HepG2 (cell line): ENCODE measurements around the gene RBBP8NL. TPM values are rescaled to one million over a fixed set of nuclear protein-coding genes. Genes with fewer than 3 reads are reported as not detected.

Experiments
- ASH2L ChIP-seq: fragments of 300-600, 200-600 bp; sonication (generic); IDR thresholded peaks from 2 replicates; pipeline ENCODE4 v1.7.0; 2017; ENCODE audit warnings: low read depth, mild to moderate bottlenecking, moderate library complexity, mixed read lengths, low read length; ENCODE audit not compliant: insufficient read length
- CENPX ChIP-seq: sonication (generic); formaldehyde crosslinking; IDR thresholded peaks from 2 replicates; pipeline ENCODE4 v1.9.0; 2021; ENCODE audit warnings: mild to moderate bottlenecking, missing genetic modification reagents, moderate library complexity
- CREM ChIP-seq, 2 experiments: sonication (generic) in 1 of 2; formaldehyde crosslinking in 1 of 2; IDR thresholded peaks; 2 replicates each; pipeline versions ENCODE4 v1.4.0 to v1.6.1; 2016 to 2020; ENCODE audit warnings: antibody characterized with exemption in 1 of 2, mild to moderate bottlenecking in 1 of 2, missing genetic modification reagents in 1 of 2
- FOXK2 ChIP-seq: fragments of 450-650 bp; IDR thresholded peaks from 2 replicates; pipeline ENCODE4 v1.6.1; 2016
- GATAD2A ChIP-seq: IDR thresholded peaks from 2 replicates; pipeline ENCODE4 v1.6.1; 2016
- HNRNPL ChIP-seq: fragments of 200-400 bp; formaldehyde crosslinking; IDR thresholded peaks from 2 replicates; pipeline ENCODE4 v1.6.1; 2017; ENCODE audit warnings: mild to moderate bottlenecking, low read depth, low read length
- KDM6A ChIP-seq: IDR thresholded peaks from 2 replicates; pipeline ENCODE4 v1.6.1; 2016; ENCODE audit warnings: low read depth
- MIXL1 ChIP-seq: IDR thresholded peaks from 2 replicates; pipeline ENCODE4 v1.6.1; 2016
- MYC ChIP-seq: sonication (generic); formaldehyde crosslinking; IDR thresholded peaks from 2 replicates; pipeline ENCODE4 v1.9.0; 2021; ENCODE audit warnings: missing genetic modification reagents, borderline replicate concordance
- NCOA1 ChIP-seq: sonication (generic); formaldehyde crosslinking; IDR thresholded peaks from 2 replicates; pipeline ENCODE4 v1.9.0; 2021; ENCODE audit warnings: missing genetic modification reagents
- POGZ ChIP-seq: sonication (generic); formaldehyde crosslinking; IDR thresholded peaks from 2 replicates; pipeline ENCODE4 v1.4.0; 2020; ENCODE audit warnings: mild to moderate bottlenecking, missing genetic modification reagents
- SMAD1 ChIP-seq: sonication (generic); formaldehyde crosslinking; IDR thresholded peaks from 2 replicates; pipeline ENCODE4 v1.4.0; 2020; ENCODE audit warnings: missing genetic modification reagents, low read depth, mild to moderate bottlenecking, borderline replicate concordance
- SPEN ChIP-seq: sonication (generic); formaldehyde crosslinking; IDR thresholded peaks from 2 replicates; pipeline ENCODE4 v1.5.1; 2020; ENCODE audit warnings: low read depth, mild to moderate bottlenecking, missing genetic modification reagents
- SRF ChIP-seq: IDR thresholded peaks from 2 replicates; pipeline ENCODE4 v1.6.1; 2011; ENCODE audit warnings: mild to moderate bottlenecking, low read depth, low read length, moderate library complexity
- STAG1 ChIP-seq: sonication (generic); formaldehyde crosslinking; IDR thresholded peaks from 2 replicates; pipeline ENCODE4 v1.4.0; 2020; ENCODE audit warnings: missing genetic modification reagents
- TEAD3 ChIP-seq: optimal IDR thresholded peaks from 2 replicates; pipeline ENCODE3; 2016; ENCODE audit warnings: borderline replicate concordance
- ZNF263 ChIP-seq: sonication (generic); formaldehyde crosslinking; IDR thresholded peaks from 2 replicates; pipeline ENCODE4 v1.4.0; 2020; ENCODE audit warnings: missing genetic modification reagents
- ZNF331 ChIP-seq: sonication (generic); formaldehyde crosslinking; IDR thresholded peaks from 2 replicates; pipeline ENCODE4 v1.4.0; 2020; ENCODE audit warnings: missing genetic modification reagents
- ZNF510 ChIP-seq: sonication (generic); formaldehyde crosslinking; IDR thresholded peaks from 2 replicates; pipeline ENCODE4 v1.4.0; 2020; ENCODE audit warnings: low read depth, mild to moderate bottlenecking, missing genetic modification reagents
- ZNF547 ChIP-seq: sonication (generic); formaldehyde crosslinking; IDR thresholded peaks from 2 replicates; pipeline ENCODE4 v1.5.1; 2020; ENCODE audit warnings: mild to moderate bottlenecking, missing genetic modification reagents
- ZNF550 ChIP-seq: sonication (generic); formaldehyde crosslinking; IDR thresholded peaks from 2 replicates; pipeline ENCODE4 v1.4.0; 2020; ENCODE audit warnings: mild to moderate bottlenecking, missing genetic modification reagents, borderline replicate concordance
- ZNF605 ChIP-seq: sonication (generic); formaldehyde crosslinking; IDR thresholded peaks from 2 replicates; pipeline ENCODE4 v1.8.0; 2022; ENCODE audit warnings: mild to moderate bottlenecking, missing genetic modification reagents
- ZNF678 ChIP-seq: sonication (generic); formaldehyde crosslinking; IDR thresholded peaks from 2 replicates; pipeline ENCODE4 v1.4.0; 2020; ENCODE audit warnings: mild to moderate bottlenecking, missing genetic modification reagents
- ZNF709 ChIP-seq: sonication (generic); formaldehyde crosslinking; IDR thresholded peaks from 2 replicates; pipeline ENCODE4 v1.5.0; 2020; ENCODE audit warnings: mild to moderate bottlenecking, missing genetic modification reagents
- ZNF781 ChIP-seq: sonication (generic); formaldehyde crosslinking; IDR thresholded peaks from 2 replicates; pipeline ENCODE4 v1.5.1; 2020; ENCODE audit warnings: borderline replicate concordance, mild to moderate bottlenecking, missing genetic modification reagents; ENCODE audit errors: not compliant biosample characterization
- polyA plus RNA-seq, 8 experiments: library from polyadenylated mRNA; depleted of rRNA in 3 of 8; stranded (reverse) in 7 of 8; unstranded in 1 of 8; fragments of >200 nt; fragmentation: Illumina TruSeq in 4 of 8; extraction: Trizol in 4 of 8; gene quantifications; 2 replicates each; pipeline versions ENCODE4 v1.2.1 to v1.2.3, GENCODE V29; 2011 to 2016; ENCODE audit warnings: low read depth in 4 of 8, missing spikeins in 1 of 8, mixed read lengths in 1 of 8; ENCODE audit not compliant: insufficient read depth in 1 of 8
- total RNA-seq, 5 experiments: library from RNA; depleted of rRNA; stranded (reverse); fragments of >200 nt; fragmentation: Illumina TruSeq; extraction: Trizol; gene quantifications; 2 replicates each; pipeline ENCODE4 v1.2.3, GENCODE V29; 2016; ENCODE audit warnings: low read depth in 1 of 5
- TF ChIP-seq, protein P1 (sequence below): sonication (generic); formaldehyde crosslinking; IDR thresholded peaks from 2 replicates; pipeline ENCODE4 v1.4.0; 2020; ENCODE audit warnings: mild to moderate bottlenecking, missing genetic modification reagents, borderline replicate concordance
- TF ChIP-seq, protein P2 (sequence below): sonication (generic); formaldehyde crosslinking; IDR thresholded peaks from 2 replicates; pipeline ENCODE4 v1.5.1; 2020; ENCODE audit warnings: missing genetic modification reagents, mild to moderate bottlenecking, borderline replicate concordance
- TF ChIP-seq, protein P3 (sequence below): sonication (generic); formaldehyde crosslinking; IDR thresholded peaks from 2 replicates; pipeline ENCODE4 v1.5.0; 2020; ENCODE audit warnings: mild to moderate bottlenecking, missing genetic modification reagents

RBBP8NL gene
- total and polyA plus RNA-seq, 2 of the 13 experiments (the other 11 are each of a cell fraction or from before 2014, with no cell fraction given): 0.69 to 0.86 TPM

DNA sequence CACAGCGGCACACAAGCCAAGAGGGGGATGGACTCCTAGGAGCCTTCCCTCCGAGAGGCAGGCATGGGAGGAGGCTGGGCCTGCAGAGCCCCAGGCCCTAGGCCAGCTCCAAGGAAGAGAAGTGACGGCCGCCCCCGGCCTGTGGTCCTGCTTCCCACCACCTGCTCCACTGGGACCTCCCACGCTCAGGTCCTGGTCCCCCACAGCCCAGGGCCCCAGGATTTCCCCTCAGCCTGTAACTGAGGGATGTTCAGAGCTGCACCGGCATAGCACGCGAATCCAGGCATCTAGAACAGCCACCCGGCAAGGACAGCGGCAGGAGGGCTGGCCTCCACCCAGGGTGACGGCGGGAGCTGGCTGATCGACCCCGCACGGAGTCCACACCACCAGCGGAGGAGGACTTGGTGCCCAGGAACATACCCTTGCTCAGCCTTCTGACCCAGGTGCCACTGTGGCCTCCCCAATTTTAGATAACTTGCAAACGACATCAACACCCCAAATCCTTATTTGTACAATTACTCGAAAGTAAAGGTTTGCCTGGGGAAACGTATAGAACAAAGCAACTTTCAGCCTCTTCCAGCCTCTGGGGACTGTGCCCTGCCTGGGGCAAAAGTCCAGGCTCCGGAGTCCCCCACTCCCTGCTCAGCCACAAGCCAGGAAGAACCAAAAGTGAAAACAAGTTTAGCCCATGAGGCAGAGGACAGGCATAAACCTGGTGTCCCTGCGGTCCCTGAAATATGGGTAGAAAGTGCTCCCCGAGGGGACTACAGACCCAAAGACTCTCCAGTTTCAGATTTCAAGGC is 45.0 kb upstream of the RBBP8NL start (continued):
- TF ChIP-seq MYC (CRISPR knock-in tag) (peak; percentile 46; the same call in 1 of the 2 replicates), FOXK2 (no peak), ZNF678 (no peak), ZNF709 (no peak), GATAD2A (peak; percentile 41), ZNF510 (CRISPR knock-in tag) (no peak), CENPX (no peak), ZNF547 (peak; percentile 82; the same call in 1 of the 2 replicates), ZNF550 (no peak), ASH2L (no peak), NCOA1 (0 out of 2 replicates have a peak, but pooled peaks have one; percentile 33), ZNF263 (CRISPR knock-in tag) (peak; percentile 68), ZNF331 (no peak), SPEN (no peak), ZNF781 (CRISPR knock-in tag) (peak; percentile 56), SMAD1 (CRISPR knock-in tag) (0 out of 2 replicates have a peak, but pooled peaks have one; percentile 55), POGZ (peak; percentile 48; the same call in 1 of the 2 replicates), KDM6A (CRISPR knock-in tag) (peak; percentile 28; the same call in 1 of the 2 replicates), MIXL1 (CRISPR knock-in tag) (no peak), SRF (no peak), ZNF605 (CRISPR knock-in tag) (peak; percentile 73; the same call in 1 of the 2 replicates), STAG1 (CRISPR knock-in tag) (no peak), CREM (IDR thresholded peaks at IDR 0.05) (no peak), CREM (CRISPR knock-in tag; IDR thresholded peaks at IDR 0.05) (no peak), HNRNPL (peak; percentile 86), TEAD3 (CRISPR knock-in tag) (peak; percentile 31)
- TF ChIP-seq, protein P1, sequence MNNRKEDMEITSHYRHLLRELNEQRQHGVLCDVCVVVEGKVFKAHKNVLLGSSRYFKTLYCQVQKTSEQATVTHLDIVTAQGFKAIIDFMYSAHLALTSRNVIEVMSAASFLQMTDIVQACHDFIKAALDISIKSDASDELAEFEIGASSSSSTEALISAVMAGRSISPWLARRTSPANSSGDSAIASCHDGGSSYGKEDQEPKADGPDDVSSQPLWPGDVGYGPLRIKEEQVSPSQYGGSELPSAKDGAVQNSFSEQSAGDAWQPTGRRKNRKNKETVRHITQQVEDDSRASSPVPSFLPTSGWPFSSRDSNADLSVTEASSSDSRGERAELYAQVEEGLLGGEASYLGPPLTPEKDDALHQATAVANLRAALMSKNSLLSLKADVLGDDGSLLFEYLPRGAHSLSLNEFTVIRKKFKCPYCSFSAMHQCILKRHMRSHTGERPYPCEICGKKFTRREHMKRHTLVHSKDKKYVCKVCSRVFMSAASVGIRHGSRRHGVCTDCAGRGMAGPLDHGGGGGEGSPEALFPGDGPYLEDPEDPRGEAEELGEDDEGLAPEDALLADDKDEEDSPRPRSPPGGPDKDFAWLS (CRISPR knock-in tag): no peak
- TF ChIP-seq, protein P2, sequence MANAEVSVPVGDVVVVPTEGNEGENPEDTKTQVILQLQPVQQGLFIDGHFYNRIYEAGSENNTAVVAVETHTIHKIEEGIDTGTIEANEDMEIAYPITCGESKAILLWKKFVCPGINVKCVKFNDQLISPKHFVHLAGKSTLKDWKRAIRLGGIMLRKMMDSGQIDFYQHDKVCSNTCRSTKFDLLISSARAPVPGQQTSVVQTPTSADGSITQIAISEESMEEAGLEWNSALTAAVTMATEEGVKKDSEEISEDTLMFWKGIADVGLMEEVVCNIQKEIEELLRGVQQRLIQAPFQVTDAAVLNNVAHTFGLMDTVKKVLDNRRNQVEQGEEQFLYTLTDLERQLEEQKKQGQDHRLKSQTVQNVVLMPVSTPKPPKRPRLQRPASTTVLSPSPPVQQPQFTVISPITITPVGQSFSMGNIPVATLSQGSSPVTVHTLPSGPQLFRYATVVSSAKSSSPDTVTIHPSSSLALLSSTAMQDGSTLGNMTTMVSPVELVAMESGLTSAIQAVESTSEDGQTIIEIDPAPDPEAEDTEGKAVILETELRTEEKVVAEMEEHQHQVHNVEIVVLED (CRISPR knock-in tag): peak; percentile 55; the same call in 1 of the 2 replicates
- TF ChIP-seq, protein P3, sequence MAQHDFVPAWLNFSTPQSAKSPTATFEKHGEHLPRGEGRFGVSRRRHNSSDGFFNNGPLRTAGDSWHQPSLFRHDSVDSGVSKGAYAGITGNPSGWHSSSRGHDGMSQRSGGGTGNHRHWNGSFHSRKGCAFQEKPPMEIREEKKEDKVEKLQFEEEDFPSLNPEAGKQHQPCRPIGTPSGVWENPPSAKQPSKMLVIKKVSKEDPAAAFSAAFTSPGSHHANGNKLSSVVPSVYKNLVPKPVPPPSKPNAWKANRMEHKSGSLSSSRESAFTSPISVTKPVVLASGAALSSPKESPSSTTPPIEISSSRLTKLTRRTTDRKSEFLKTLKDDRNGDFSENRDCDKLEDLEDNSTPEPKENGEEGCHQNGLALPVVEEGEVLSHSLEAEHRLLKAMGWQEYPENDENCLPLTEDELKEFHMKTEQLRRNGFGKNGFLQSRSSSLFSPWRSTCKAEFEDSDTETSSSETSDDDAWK: no peak
